HG02885 (cell line): ENCODE results near the gene XYLT1.

Source experiments
- ATAC-seq: cut with Tn5 transposase; IDR thresholded peaks from one replicate; pipeline ENCODE4 v1.9.1; 2021; ENCODE audit warnings: mild to moderate bottlenecking; ENCODE audit not compliant: unreplicated experiment, poor library complexity

The XYLT1 gene

DNA sequence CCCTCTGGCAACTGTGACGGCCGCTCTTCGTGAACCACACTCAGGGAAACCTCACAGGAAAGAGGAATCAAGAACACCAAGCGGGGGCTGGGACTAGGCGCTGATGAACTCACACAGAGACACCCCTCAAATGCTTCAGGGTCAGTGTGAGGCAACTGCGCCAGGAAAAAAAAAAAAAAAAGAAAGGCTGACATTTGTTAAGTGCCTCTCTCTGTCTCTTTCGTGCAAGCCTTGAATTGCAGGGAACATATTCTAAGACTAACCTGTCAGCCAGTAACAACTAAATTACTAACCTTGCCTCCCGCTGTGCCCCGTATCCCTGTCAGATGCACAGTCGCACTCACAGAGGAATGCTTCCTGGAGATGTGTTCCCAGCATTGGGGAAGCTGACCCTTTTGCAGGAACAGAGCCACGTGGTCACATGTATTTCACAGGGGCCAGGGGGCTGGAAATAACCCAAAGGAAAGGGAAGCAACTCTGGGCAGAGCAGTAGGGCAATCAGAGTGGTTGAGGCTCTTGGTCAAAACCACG is 247.8 kb downstream of the XYLT1 start:
- no peak for ATAC-seq

DNA sequence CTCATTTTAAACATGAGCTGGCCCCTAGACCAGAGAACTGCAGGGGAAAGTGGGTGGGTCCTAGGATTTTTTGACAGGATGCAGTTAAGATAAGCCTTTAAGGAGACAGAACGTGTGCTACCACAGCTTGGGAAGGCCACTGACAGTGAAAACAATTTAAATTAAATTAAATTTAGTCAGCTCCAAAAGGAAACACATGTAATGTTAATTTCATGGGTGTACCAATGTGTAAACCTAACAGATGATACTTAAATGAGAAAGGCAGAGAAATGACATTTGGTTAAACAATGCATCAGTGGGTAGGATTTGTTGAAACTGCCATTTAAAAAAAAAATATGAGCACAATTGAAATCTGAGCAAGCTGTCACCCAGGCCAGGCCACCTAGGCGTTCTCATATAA is 250.8 kb downstream of the XYLT1 start:
- no peak for ATAC-seq

DNA sequence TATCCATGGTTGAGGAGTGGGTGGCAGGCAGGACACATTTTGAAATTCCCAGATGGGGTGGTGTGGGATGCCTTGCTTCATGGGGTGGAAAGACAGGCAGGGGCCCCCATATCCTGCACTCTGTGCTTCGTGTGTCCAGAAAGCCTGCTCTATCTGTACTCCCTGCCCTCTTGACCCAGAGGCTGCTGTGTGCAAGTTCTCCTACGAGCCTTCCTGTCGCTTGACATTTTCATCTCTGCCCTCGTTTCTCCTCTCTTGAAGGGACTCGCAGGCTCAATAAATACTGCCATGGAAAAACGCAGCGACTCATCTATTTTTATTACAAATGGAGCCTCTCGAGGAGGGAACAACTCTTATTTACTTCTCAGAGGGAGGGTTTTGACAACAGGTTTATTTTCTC is 254.8 kb downstream of the XYLT1 start:
- ATAC-seq: no peak

DNA sequence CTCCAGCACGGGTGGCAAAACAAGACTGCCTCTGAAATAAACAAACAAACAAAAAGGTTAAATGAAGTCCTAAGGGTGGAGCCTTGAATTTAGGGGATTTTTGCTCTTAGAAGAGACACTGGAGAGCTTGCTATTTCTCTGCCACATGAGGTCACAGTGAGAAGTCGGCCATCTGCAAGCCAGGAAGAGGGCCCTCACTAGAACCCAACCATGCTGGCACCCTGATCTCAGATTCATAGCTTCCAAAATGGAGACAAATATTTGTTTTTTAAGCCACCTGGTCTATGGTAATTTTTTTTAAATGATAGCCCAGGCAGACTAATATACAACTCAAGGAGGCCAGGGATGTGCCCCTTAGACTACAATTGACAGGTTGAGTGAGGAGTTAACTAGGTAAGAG is 255.5 kb downstream of the XYLT1 start:
- ATAC-seq: no peak

DNA sequence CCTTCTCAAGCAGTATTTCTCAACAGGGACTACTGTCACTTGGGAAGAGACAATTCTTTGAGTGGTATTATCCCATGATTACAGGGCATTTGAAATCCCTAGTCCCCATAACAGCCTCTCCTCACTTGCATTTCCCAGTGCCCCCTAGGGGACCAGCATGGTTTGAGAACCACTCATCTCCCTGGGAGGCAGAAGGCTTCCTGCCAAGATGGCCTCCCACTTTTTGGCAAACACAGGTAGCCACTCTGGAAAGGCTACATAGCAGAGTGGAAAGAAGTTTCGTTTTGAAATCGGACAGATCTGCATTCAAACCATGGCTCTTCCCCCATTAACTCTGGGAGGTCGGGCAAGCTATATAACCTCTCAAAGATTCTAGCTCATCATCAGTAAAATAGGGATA is 256.8 kb downstream of the XYLT1 start:
- no peak for ATAC-seq

DNA sequence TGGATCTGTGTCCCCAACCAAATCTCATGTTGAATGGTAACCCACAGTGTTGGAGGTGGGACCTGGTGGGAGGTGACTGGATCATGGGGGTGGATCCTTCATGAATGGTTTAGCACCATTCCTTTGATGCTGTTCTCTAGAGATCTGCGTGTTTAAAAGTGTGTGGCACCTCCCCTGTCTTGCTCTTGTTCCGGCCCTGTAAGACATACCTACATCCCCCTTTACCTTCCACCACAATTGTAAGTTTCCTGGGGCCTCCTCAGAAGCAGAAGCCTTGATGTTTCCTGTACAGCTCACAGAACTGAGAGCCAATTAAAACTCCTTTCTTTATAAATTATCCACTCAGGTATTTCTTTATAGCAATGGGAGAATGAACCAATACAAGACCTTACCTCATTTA is 257.7 kb downstream of the XYLT1 start:
- ATAC-seq: no peak

DNA sequence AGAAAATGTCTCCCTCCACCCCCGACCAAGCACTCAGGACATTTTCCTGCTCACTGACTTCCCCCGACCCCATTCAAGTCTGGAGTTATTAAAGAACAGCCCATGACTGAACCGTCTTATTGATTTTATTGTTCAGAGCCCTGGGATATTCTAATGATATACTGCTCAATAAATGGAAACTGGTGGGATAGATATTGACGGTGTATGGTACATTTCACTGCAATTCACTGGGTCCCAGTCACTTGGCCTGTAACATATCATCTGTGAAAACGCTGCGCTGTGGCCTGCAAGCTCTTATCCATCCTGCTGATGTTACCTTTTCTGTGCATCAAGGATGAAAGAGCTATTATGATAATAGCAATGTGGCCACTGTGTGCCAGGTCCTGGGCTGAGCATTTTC is 258.2 kb downstream of the XYLT1 start:
- ATAC-seq: no peak

DNA sequence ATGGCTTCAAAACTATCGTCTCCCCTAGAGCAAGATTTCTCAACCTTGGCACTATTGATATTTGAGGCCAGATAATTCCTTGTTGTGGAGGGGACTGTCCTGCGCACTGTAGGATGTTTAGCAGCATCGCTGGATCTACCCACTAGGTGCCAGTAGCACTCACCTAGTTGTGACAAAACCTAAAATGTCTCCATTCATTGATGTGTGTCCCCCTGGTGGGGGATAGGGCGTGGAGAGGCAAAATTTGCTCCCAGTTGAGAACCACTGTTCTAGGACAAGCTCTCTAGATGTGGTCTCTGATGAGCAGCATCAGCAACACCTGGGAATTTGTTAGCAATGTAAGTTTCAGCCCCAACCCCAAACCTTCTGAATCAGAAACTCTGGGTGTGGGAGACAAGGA is 259.0 kb downstream of the XYLT1 start:
- ATAC-seq: no peak

- no peak for ATAC-seq
Measured at GRCh38 chr16:17206712-17207111, 264.0 kb downstream of the XYLT1 start.

DNA sequence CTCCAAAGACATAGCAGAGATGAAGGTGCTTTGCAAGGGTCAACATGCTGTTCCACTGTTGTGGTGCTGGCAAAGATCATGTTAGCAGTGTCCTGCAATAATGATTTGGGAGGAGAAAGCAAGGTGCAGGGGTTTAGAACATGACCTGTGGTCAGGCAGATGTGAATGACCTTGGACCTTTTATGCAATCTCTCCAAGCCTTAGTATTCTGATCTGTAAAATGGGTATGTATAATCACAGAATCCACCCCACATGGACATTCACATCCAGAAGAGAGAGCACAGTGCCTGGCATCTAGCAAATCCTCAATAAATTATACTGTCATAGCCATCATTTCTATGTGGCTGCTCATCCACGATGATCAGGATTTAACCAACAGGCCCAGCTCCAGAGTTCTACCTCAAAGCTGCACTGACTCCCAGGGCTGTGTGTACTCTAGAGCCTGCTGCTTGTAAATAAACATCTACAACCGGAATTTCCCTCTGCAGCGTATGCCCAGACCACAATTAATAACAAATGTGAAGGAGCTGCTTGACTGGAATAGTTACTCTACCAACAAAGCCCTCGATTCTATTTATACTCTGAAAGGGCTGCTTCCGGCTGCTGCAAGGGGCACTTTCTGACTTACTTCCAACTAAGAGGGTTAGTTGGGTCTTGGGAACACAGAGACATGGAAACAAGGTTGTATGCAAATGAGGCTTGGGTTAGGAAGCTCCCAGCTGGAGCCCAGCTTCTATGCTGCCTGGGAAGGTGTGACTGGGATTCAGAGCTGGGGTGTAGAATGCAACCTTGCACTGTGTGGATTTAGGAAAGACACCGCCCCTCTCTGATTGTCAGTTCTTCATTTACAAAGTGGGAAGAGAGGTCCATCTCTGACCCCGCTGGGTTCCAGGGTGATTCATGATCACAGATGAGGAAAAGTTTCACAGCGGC is 265.2 kb downstream of the XYLT1 start:
- ATAC-seq: no peak

- no peak for ATAC-seq
Measured at GRCh38 chr16:17204644-17205043, 266.1 kb downstream of the XYLT1 start.

DNA sequence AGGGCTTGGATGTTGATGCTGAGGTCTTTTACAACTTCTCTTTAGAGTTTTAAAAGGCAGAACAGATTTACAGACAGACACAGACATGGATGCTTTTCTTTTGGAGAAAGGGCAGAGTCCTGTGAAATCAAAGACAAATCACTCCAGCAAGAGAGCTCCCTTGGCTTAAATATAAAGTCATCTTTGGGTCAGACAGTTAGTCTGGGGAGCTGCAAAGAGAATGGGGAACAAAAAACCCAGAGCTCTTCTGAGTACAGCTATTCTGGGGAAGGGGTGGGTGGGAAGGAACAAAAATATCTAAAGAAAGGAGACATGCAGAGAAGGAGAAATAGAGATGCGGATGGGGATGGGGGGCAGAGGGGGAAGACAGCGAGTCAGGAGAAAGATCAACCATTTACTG is 266.6 kb downstream of the XYLT1 start:
- no peak for ATAC-seq

- no peak for ATAC-seq
Measured at GRCh38 chr16:17203424-17203823, 267.3 kb downstream of the XYLT1 start.

GRCh38 chr16:17199135-17199534 is 271.6 kb downstream of the XYLT1 start:
- ATAC-seq: no peak

DNA sequence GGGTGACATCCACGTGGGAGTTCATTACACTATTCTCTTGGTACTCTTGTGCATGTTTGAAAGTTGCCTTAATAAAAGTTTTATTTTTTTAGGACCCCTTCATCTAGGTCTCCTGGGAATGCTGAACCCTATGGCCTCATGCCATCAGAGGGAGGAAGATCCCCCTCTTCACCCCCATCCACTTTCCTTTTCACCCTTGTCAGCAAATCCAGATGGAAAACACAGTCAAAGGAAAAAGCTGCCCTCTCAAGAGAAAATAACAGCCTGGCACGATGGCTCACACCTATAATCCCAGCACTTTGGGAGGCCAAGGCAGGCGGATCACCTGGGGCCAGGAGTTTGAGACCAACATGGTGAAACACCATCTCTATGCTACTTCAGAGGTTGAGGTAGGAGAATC is 274.2 kb downstream of the XYLT1 start:
- ATAC-seq: no peak

DNA sequence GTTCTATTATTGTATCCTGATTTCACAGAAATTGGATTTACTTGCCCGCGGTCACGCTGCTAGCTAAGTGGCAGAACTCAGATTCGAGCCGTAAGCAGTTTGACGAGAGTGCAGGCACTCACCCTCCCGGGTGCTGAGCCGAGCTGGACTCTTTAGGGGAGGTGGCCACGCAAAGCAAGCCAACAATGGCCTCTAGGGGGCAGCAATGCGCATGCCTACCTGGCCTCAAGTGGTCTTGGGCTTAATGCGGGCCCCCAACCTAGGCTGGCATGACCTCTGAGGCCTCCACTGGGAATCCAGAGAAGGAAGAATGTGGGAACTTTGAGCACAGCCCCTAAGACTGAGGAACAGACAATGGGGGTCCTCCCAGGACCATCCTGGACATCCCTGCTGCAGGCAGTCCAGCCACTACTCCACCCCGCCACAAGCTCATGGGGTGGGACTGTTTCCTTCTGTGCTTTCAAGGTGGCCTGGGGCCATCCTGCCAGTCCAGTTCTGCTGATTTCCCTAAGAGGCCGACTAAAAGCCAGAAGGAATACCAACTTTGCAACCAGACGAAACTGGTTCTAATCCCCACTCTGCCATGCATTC is 276.5 kb downstream of the XYLT1 start:
- no peak for ATAC-seq

- ATAC-seq: no peak
Measured at GRCh38 chr16:17193566-17194100, 277.1 kb downstream of the XYLT1 start.

- no peak for ATAC-seq
Measured at GRCh38 chr16:17184026-17184425, 286.7 kb downstream of the XYLT1 start.

DNA sequence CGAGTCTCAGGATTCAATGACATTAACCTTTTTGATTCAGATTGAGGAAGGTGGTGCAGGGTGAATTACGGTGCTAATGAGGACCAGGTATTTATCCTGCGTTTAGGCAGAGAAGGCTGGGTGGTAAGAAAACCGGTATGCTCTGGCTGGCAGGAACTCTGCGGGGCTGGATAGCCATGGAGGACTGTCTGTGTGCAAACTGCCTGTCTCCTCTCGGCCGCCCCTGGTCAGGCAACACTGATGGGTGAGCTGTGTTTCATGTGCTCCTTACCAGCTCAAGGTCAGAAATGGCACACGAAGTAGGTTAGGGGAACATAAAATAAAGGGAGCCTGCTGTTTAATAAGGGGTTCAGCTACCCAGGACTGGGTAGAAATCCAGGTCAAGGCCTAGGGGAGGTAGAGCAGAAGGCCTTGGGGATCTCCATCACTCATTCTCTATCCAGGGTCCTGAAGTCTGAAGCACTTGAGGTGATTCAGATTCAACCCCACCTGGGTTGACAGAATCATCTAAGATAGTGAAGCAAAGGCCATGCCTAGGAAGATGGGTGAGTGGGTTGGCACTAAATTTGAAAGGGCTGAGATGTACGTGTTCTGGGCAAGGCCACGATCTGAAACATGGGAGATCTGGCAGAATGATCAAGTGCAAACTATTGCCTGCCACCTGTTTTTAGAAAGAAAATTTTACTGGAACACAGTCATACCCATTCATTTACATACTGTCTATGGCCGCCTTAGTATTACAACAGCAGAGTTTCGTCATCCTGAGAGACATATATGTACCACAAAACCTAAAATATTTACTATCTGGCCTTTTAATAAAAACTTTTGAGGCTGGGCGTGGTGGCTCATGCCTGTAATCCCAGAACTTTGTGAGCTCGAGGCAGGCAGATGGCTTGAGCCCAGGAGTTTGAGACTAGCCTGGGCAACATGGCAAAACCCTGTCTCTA is 292.5 kb downstream of the XYLT1 start:
- no peak for ATAC-seq

DNA sequence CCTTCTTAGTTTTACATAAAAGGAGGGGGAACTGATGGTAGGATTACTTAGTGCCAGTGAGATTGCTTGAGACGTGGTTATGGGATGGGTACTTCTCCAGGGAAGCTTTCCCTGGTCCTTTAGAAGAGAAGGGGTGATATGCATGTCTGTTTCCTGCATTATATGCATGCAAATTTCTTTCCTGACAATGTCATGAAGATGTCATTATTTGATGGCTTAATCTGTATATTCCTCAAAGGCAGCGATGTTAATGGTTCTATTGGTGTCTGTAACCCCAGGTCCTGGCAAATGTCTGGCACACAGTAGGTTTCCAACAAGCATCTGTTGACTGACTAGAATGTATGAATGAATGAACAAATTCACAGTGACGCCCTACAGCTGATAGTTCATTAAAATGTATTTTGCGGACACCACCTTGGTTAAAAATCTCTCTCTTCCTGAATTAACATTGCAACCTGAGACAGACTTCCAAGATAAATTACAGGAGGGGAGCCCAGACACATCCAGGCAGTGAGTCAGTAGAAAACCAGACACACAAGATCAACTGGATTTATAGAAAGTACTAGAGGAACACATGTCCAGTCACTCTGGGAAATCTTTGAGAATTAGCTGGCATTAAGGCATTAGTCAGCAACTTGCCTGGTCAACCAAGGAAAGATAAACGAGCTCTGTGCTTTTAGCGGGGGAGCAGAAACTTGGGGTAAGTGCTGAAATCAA is 293.4 kb downstream of the XYLT1 start:
- ATAC-seq: no peak
